GM12875 (cell line): ENCODE data around the gene CCDC152.

ENCODE experiments used
- H3K4me3 ChIP-seq: one replicate; pipeline ENCODE4 v1.5.1; 2011; ENCODE audit warnings: low read depth, low read length, control low read depth
- TF ChIP-seq, protein P1 (sequence below): IDR thresholded peaks from 2 replicates; pipeline ENCODE4 v1.5.1; 2011; ENCODE audit warnings: low read depth, mild to moderate bottlenecking, control low read depth, inconsistent platforms, low read length, moderate library complexity, borderline replicate concordance; ENCODE audit not compliant: insufficient read depth

CCDC152 gene

GRCh38 chr5:42740920-42741319 lies 15.7 kb upstream of the CCDC152 start:
- H3K4me3 ChIP-seq: no peak overlapping the region
- TF ChIP-seq, protein P1, sequence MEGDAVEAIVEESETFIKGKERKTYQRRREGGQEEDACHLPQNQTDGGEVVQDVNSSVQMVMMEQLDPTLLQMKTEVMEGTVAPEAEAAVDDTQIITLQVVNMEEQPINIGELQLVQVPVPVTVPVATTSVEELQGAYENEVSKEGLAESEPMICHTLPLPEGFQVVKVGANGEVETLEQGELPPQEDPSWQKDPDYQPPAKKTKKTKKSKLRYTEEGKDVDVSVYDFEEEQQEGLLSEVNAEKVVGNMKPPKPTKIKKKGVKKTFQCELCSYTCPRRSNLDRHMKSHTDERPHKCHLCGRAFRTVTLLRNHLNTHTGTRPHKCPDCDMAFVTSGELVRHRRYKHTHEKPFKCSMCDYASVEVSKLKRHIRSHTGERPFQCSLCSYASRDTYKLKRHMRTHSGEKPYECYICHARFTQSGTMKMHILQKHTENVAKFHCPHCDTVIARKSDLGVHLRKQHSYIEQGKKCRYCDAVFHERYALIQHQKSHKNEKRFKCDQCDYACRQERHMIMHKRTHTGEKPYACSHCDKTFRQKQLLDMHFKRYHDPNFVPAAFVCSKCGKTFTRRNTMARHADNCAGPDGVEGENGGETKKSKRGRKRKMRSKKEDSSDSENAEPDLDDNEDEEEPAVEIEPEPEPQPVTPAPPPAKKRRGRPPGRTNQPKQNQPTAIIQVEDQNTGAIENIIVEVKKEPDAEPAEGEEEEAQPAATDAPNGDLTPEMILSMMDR: no peak

DNA sequence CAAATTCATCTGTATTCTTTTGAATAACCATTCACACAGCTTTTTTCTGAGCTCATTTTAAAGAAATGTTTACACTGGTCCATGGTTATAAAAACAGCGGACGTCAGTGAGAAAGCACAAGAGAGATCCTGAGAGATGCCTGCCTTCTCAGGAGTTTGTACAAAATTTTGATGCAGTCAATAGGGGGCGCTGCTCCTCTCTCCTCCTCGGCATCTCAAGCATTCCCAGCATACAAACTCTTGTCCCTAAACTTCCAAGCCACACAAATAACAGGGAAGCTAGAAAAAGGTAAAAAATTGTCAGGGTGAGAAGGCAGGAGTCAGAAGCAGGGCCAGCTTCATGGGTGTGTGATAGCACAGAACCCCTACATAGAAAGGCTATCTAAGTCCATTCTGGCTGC lies 11.2 kb upstream of the CCDC152 start:
- TF ChIP-seq, protein P1: peak; percentile 41; the same call in 1 of the 2 replicates
- H3K4me3 ChIP-seq: no peak overlapping the region

DNA sequence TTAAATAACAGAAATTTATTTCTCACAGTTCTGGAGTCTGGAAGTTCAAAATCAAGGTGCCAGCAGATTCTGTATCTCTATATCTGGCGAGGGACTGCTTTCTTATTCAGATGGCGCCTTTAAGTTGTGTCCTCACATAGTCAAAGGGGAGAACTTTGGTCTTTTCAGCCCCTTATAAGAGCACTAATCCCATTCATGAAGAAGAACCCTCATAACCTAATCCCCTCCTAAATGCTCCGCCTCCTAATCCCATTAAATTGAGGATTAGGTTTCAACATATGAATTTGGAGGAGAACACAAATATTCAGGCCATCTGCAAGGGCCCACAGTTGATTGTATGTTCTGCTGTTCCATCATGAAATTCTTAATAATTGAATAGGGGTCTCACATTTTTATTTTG lies 10.8 kb upstream of the CCDC152 start:
- TF ChIP-seq, protein P1: no peak
- no peak overlapping the region for H3K4me3 ChIP-seq

DNA sequence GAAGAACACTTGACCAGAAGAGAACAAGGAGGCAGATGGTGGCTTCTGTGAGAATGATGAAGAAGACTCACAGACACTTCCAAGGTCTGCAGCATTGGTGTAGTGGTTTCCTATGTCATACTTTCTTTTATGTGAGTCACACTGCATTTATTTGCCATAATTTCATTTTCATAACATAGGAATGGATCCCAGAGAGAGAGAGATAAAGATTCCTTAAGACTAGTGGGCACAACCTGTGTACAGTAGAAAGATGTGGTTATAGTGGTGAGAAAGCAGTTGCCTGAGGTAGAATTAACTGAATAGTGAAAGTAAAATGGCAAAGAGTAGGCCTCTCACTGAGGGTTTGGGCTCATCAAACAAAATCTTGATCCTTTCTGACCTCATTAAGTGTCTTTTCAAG lies 7.6 kb upstream of the CCDC152 start:
- no peak overlapping the region for H3K4me3 ChIP-seq
- TF ChIP-seq, protein P1: no peak

- H3K4me3 ChIP-seq: no peak overlapping the region
- TF ChIP-seq, protein P1: no peak
Measured at GRCh38 chr5:42750507-42750906, 6.1 kb upstream of the CCDC152 start.

- TF ChIP-seq, protein P1: no peak
- H3K4me3 ChIP-seq: no peak overlapping the region
Measured at GRCh38 chr5:42751044-42751443, 5.6 kb upstream of the CCDC152 start.

DNA sequence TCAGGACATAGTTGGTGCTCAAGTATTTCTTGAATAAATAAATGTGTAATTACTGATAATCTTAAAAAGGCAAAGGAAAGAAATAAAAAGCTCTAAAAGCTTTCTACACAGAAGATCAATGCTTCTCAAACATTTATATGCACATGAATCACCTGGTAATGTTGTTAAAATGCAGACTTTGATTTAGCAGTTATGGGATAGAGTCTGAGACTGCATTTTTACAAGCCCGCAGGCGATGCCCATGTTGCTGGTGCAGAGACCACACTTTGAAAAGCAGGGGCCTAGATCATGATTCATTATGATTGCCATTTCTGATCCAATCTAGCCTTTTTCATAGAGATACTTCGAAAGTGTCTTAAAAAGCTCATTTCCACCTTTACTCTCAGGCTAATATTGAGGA lies 3.5 kb upstream of the CCDC152 start:
- no peak overlapping the region for H3K4me3 ChIP-seq
- TF ChIP-seq, protein P1: no peak
